Astrocyte (in vitro differentiated cells and primary cell): ENCODE results near the gene CASKIN2. TPM values are rescaled to one million over a fixed set of nuclear protein-coding genes. Genes with fewer than 3 reads are reported as not detected.
A peak's percentile ranks its signal among the peaks of the same experiment; 100 is the strongest.

Source experiments
- DNase-seq: peaks from one replicate; pipeline ENCODE4 v3.0.0-alpha.2; 2010; ENCODE audit warnings: low read depth
- FAIRE-seq: peaks from 2 replicates; lab custom pipeline; 2011; peaks lifted over from hg19 to GRCh38; lab: Jason Lieb, UNC
- H2AFZ ChIP-seq: 2 replicates; pipeline ENCODE4 v1.6.0; 2012; ENCODE audit warnings: low read depth, low read length, inconsistent platforms
- H3K27ac ChIP-seq: 2 replicates; pipeline ENCODE4 v1.5.1; 2011; ENCODE audit warnings: low read depth, low read length, inconsistent platforms
- H3K27me3 ChIP-seq: 2 replicates; pipeline ENCODE4 v1.6.0; 2011; ENCODE audit warnings: low read length, inconsistent platforms; ENCODE audit not compliant: insufficient read depth
- H3K36me3 ChIP-seq: 2 replicates; pipeline ENCODE4 v1.5.1; 2011; ENCODE audit warnings: low read length, inconsistent platforms; ENCODE audit not compliant: insufficient read depth
- H3K4me1 ChIP-seq: 2 replicates; pipeline ENCODE4 v1.5.1; 2011; ENCODE audit warnings: low read length, inconsistent platforms; ENCODE audit not compliant: insufficient read depth
- H3K4me2 ChIP-seq: 2 replicates; pipeline ENCODE4 v1.6.0; 2012; ENCODE audit warnings: low read length, inconsistent platforms
- H3K4me3 ChIP-seq: 2 replicates; pipeline ENCODE4 v1.5.1; 2011; ENCODE audit warnings: low read depth, mild to moderate bottlenecking, low read length, inconsistent platforms; ENCODE audit not compliant: insufficient read depth
- H3K79me2 ChIP-seq: 2 replicates; pipeline ENCODE4 v1.6.0; 2012; ENCODE audit warnings: mild to moderate bottlenecking, low read length, inconsistent platforms; ENCODE audit not compliant: insufficient read depth
- H3K9ac ChIP-seq: 2 replicates; pipeline ENCODE4 v1.6.0; 2012; ENCODE audit warnings: mild to moderate bottlenecking, low read length, inconsistent platforms
- H3K9me3 ChIP-seq: 2 replicates; pipeline ENCODE4 v1.5.1; 2012; ENCODE audit warnings: low read depth, mild to moderate bottlenecking, low read length, inconsistent platforms; ENCODE audit not compliant: insufficient read depth
- H4K20me1 ChIP-seq: 2 replicates; pipeline ENCODE4 v1.6.0; 2012; ENCODE audit warnings: low read length, inconsistent platforms; ENCODE audit not compliant: insufficient read depth
- H3K27ac Mint-ChIP-seq: one replicate; pipeline ENCODE4 v1.8.0; 2021; ENCODE audit warnings: mild to moderate bottlenecking, mixed read lengths; ENCODE audit not compliant: unreplicated experiment
- H3K27me3 Mint-ChIP-seq: one replicate; pipeline ENCODE4 v1.8.0; 2021; ENCODE audit warnings: low read depth, mixed read lengths; ENCODE audit not compliant: unreplicated experiment
- H3K36me3 Mint-ChIP-seq: one replicate; pipeline ENCODE4 v1.8.0; 2021; ENCODE audit warnings: low read depth, mixed read lengths; ENCODE audit not compliant: unreplicated experiment
- H3K4me1 Mint-ChIP-seq: one replicate; pipeline ENCODE4 v1.8.0; 2021; ENCODE audit warnings: low read depth, mixed read lengths; ENCODE audit not compliant: unreplicated experiment
- H3K4me3 Mint-ChIP-seq: one replicate; pipeline ENCODE4 v1.8.0; 2021; ENCODE audit warnings: mild to moderate bottlenecking, moderate library complexity, mixed read lengths; ENCODE audit not compliant: unreplicated experiment
- H3K9me3 Mint-ChIP-seq: one replicate; pipeline ENCODE4 v1.8.0; 2021; ENCODE audit warnings: mild to moderate bottlenecking, mixed read lengths; ENCODE audit not compliant: unreplicated experiment
- EZH2 ChIP-seq: IDR thresholded peaks from 2 replicates; pipeline ENCODE4 v1.6.1; 2012; ENCODE audit warnings: mild to moderate bottlenecking, low read length, inconsistent platforms; ENCODE audit not compliant: insufficient read depth
- total RNA-seq: library from RNA; stranded (reverse); gene quantifications from 2 replicates; pipeline ENCODE4 v1.2.1, GENCODE V29; 2021
- TF ChIP-seq, protein P1 (sequence below): IDR thresholded peaks from 2 replicates; pipeline ENCODE4 v1.5.1; 2011; ENCODE audit warnings: low read depth, mild to moderate bottlenecking, inconsistent platforms, low read length, moderate library complexity; ENCODE audit not compliant: insufficient read depth

CASKIN2 gene
- total RNA-seq, 1 donor from 2014 or later: 22.8 TPM

- no peak overlapping the region for H3K9ac ChIP-seq
- Mint-ChIP-seq H3K36me3 (peaks cover 5% of the 10 kb centered on the region), H3K27me3 (no peaks in the 10 kb centered on the region), H3K4me3 (peak overlapping the region; percentile 20), H3K9me3 (no peaks in the 10 kb centered on the region), H3K4me1 (peaks cover 3% of the 10 kb centered on the region), H3K27ac (no peak overlapping the region)
- H3K4me1 ChIP-seq: peaks cover 25% of the 10 kb centered on the region
- FAIRE-seq (no peak), DNase-seq (no peak)
- H3K27ac ChIP-seq: no peak overlapping the region
- TF ChIP-seq, protein P1, sequence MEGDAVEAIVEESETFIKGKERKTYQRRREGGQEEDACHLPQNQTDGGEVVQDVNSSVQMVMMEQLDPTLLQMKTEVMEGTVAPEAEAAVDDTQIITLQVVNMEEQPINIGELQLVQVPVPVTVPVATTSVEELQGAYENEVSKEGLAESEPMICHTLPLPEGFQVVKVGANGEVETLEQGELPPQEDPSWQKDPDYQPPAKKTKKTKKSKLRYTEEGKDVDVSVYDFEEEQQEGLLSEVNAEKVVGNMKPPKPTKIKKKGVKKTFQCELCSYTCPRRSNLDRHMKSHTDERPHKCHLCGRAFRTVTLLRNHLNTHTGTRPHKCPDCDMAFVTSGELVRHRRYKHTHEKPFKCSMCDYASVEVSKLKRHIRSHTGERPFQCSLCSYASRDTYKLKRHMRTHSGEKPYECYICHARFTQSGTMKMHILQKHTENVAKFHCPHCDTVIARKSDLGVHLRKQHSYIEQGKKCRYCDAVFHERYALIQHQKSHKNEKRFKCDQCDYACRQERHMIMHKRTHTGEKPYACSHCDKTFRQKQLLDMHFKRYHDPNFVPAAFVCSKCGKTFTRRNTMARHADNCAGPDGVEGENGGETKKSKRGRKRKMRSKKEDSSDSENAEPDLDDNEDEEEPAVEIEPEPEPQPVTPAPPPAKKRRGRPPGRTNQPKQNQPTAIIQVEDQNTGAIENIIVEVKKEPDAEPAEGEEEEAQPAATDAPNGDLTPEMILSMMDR: no peak
- TF ChIP-seq EZH2: no peak
- H2AFZ ChIP-seq: no peak overlapping the region
- no peaks in the 10 kb centered on the region for H3K36me3 ChIP-seq
- H3K4me2 ChIP-seq: peak overlapping the region; percentile 22
- H4K20me1 ChIP-seq: peaks cover 69% of the 10 kb centered on the region
- no peak overlapping the region for H3K4me3 ChIP-seq
- H3K27me3 ChIP-seq: no peaks in the 10 kb centered on the region
- no peaks in the 10 kb centered on the region for H3K9me3 ChIP-seq
- H3K79me2 ChIP-seq: peaks cover 54% of the 10 kb centered on the region
These were observed 3.4 kb downstream of the CASKIN2 start for GRCh38 chr17:75511610-75512575.

DNA sequence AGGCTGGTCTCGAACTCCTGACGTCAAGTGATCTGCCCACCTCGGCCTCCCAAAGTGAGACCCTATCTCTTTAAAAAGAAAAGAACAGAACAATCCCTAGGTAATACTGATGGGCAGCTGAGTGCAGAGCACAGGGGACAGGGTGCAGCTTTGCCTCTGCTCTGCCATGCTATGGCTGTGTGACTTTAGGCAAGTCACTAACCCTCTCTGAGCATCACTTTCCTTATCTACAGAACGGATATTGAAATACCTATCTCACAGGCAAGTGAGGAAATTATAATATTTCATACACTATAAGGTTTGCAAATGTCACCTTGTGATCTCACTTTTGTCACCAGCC, 4.1 kb downstream of the CASKIN2 start:
- peaks cover 69% of the 10 kb centered on the region for H4K20me1 ChIP-seq
- no peaks in the 10 kb centered on the region for H3K9me3 ChIP-seq
- peaks cover 54% of the 10 kb centered on the region for H3K79me2 ChIP-seq
- peaks cover 25% of the 10 kb centered on the region for H3K4me1 ChIP-seq
- no peaks in the 10 kb centered on the region for H3K27me3 ChIP-seq
- Mint-ChIP-seq H3K4me1 (peaks cover 3% of the 10 kb centered on the region), H3K27ac (no peak overlapping the region), H3K27me3 (no peaks in the 10 kb centered on the region), H3K36me3 (peaks cover 5% of the 10 kb centered on the region), H3K4me3 (no peak overlapping the region), H3K9me3 (no peaks in the 10 kb centered on the region)
- H3K36me3 ChIP-seq: no peaks in the 10 kb centered on the region
- H3K4me2 ChIP-seq: no peak overlapping the region
- FAIRE-seq (no peak), DNase-seq (no peak)
- no peak for TF ChIP-seq EZH2
- TF ChIP-seq, protein P1: no peak
- H3K4me3 ChIP-seq: no peak overlapping the region
- H3K27ac ChIP-seq: no peak overlapping the region
- no peak overlapping the region for H2AFZ ChIP-seq
- no peak overlapping the region for H3K9ac ChIP-seq
